GM19455 (cell line): Measurements from ENCODE around the gene NOL3.
A peak's percentile ranks its signal among the peaks of the same experiment; 100 is the strongest.

Source experiments
- ATAC-seq: cut with Tn5 transposase; IDR thresholded peaks from one replicate; pipeline ENCODE4 v1.9.1; 2021; ENCODE audit not compliant: unreplicated experiment

Gene NOL3

GRCh38 chr16:67154578-67155294, 15.6 kb upstream of the NOL3 start:
- ATAC-seq = no peak

- ATAC-seq = no peak
These were observed 14.8 kb upstream of the NOL3 start for GRCh38 chr16:67155295-67156142.

DNA sequence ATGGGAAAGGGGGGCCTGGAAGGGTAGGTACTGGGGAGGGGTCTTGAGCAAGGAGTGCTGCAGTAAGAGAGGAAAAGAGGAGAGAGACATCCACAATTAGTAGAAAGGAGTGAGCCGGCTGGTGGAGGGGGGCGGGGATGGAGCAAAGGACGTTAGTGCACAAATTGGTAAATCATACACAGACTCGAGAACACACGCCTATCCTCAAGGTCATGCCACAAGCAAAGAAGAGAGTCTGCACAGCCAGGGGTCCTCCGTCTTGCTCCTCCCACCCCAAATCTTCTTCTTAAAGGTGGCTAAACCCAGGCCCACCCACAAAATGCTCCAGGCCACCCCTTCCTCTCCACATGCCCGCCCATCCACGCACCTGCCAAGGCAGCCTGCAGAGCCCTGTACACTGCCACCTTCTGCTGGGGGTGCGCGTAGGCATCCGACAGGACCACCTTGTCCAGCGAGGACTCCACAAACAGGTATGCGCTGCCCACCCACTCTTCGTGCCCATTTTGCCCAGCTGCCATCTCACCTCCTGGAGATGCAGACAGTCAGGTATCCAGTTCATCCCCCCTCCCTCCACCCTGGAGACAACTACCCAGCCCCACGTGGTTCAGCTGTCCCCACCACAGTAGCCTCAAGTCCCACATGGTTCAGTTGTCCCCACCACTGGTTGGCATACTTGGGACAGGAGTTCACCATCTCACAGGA, 14.0 kb upstream of the NOL3 start:
- no peak for ATAC-seq

DNA sequence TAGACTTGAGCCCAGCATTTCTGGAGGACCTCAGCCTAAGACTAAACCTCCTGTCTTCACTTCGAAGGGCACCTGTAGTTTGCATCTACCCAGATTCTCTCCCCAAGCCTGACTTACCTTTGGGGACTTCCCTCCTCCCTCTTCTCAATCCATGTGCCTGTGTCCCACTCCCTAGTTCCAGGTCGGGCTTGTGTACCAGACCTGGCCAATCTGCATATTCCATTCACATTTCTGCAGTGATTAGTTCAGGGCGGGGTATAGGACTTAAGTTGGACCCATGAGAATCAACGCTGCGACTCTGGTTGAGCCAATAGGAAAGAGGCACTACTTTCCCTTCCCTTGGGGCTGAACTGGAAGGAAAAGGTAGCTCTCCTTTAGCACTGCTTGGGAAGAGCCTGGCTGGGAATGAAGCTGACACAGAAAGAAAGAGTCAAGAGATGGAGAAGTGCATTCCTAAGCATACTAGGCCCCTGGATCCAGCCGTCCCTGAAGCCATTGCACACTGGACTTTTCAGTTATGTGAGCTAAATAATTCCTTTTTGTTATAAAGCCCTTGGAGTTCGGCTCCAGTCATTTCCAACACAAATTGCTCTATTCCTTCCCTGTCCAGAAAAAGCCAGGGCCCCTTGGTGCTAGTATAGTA, 13.1 kb upstream of the NOL3 start:
- ATAC-seq = no peak

GRCh38 chr16:67157892-67158635, 12.3 kb upstream of the NOL3 start:
- no peak for ATAC-seq

DNA sequence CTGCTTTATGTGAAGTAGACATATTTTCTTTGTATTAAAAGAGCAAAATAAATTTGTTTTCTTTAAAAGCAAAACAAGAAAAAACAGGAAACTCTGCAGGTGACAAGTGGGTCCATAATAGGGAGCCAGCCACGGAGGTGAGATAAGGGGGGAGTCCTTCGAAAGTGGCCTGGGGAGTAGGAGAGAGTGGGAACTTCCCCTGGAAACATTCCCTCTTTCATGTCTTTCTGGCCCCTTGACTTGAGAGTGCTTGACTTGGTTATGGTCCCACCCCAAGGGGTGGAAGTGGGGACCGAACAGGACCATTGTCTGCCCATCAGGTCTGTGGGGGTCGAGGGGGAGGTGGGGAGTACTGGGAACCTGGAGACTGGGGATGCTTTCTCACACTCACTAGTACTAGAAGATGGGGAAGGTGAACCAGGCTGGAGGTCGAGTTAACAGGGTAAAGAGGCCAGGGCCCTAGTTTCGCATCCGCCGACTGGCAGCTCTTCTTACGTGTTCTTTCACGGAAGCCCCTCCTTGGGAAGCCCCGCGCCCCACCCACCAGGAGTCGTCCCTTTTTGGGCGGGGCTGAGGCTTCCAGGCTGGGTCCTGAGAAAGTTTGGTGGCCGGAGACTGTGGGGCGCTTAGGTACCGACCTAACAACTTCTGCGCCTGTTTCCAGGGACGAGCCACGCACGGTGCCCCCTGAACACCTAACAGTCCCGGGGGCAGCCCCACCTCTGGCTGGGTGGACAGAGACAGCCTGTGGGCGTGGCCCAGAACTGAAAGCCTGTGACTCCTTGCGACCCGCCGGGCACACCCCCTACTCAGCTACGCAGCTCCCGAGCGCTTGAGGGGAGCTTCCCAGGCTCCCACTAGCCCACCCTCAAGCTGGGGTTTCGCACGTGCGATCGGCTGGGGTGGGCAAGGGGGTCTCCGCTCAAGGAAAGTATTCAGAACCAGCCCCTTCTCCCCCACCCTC, 11.4 kb upstream of the NOL3 start:
- ATAC-seq = peak; percentile 39

- ATAC-seq = no peak
These were observed 8.7 kb upstream of the NOL3 start for GRCh38 chr16:67161595-67162058.

DNA sequence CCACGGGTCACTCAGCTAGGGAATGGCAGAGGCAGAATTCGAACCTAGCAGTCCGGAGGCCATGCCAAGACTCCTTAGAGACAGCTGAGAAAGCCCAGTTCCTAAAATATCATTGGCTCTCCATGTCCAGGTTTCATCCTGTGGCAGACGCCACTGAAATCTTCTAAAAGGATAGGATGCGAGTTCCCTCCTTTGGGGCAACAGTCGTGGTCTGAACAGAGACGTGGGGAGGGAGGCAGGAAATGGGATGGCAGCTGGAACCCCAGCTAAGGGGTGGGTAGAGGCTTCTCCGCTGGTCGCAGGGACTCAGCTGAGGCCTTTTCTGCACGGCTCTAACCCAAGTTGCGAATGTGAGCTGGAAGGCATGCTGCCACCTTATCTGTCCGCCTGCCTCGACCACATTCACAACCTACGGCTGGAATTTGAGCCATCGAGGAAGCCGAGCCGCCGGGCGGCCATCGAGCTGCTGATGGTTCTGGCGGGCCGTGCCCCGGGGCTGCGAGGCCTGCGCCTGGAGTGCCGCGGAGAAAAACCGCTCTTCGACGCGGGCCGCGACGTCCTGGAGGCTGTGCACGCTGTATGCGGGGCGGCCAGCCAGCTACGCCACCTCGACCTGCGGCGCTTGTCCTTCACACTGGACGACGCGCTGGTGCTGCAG, 7.7 kb upstream of the NOL3 start:
- no peak for ATAC-seq

GRCh38 chr16:67163164-67163998, 7.0 kb upstream of the NOL3 start:
- ATAC-seq = no peak

DNA sequence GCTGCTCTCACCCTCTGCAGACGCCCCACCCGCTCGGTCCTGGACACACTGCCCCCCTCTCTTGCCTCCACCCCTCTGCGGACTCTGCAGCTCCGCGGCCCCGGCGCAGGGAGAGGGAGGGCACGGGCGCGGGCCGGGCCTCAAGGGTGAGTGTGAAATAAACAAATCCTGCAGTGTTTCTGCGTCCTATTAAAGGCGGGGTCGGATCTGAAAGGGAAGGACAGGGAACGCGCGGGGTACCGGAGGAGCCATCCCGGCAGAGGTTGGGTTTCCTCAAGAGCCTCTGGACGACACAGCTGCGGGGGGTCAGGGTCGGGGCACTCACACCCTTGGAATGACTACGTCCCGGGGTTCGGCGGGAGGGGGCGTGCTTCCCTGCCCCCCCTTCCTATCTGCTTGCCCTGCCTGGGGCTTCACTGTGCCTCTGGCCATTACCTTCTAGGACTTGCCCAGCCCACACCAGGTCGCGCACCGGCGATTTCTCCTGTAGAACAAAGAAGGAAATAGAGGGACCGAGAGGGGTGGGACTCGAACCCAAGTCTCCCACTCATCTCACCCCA, 6.3 kb upstream of the NOL3 start:
- no peak for ATAC-seq

- ATAC-seq = no peak
These were observed 5.7 kb upstream of the NOL3 start, which contains the start of gene HSF4 for GRCh38 chr16:67164599-67165061. Gene HSF4 (plus strand): TSS chr16:67164745. CDS start chr16:67164812, 67 bp downstream.

- no peak for ATAC-seq
These were observed 4.9 kb upstream of the NOL3 start for GRCh38 chr16:67165121-67166078.

DNA sequence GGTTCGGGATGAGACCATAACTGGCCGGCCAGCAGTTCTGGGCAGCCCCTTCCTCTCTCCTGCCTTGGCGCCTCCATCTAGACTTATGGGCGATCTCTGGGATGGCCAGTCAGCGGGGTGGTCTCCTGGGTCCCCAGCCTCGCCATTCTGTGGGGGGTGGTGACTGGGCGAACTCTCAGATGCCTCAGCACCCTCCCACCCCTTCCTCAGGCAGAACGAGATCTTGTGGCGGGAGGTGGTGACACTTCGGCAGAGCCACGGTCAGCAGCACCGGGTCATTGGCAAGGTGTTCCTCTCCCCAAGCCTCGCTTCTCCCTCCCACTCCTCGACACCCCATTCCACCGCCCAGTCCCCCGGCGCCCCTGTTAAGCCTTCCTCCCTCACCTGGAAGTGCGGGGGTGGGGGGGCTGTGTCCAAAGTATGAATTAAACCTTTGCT, 4.2 kb upstream of the NOL3 start:
- no peak for ATAC-seq

- ATAC-seq = no peak
These were observed 3.7 kb upstream of the NOL3 start for GRCh38 chr16:67166598-67167168.

DNA sequence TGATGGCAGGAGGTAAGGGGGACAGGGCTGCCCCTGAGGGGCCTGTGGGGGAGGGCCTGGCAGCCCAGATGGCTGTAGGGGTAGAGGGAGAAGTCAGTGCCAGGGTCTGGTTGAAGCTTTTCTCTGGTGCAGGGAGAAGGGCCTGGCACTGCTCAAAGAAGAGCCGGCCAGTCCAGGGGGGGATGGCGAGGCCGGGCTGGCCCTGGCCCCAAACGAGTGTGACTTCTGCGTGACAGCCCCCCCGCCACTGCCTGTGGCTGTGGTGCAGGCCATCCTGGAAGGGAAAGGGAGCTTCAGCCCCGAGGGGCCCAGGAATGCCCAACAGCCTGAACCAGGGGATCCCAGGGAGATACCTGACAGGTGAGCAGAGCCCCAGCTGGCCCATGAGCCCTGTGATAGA, 2.8 kb upstream of the NOL3 start:
- no peak for ATAC-seq

GRCh38 chr16:67169011-67169451, 1.3 kb upstream of the NOL3 start:
- no peak for ATAC-seq
